ENCODE data around the gene KLRC4.
A peak's percentile ranks its signal among the peaks of the same experiment; 100 is the strongest.
"Not testable (repeated sequence)": the region's sequence is repeated elsewhere in the genome, so short reads cannot be mapped to it uniquely, and the experiment has no call there.

Gene KLRC4

DNA sequence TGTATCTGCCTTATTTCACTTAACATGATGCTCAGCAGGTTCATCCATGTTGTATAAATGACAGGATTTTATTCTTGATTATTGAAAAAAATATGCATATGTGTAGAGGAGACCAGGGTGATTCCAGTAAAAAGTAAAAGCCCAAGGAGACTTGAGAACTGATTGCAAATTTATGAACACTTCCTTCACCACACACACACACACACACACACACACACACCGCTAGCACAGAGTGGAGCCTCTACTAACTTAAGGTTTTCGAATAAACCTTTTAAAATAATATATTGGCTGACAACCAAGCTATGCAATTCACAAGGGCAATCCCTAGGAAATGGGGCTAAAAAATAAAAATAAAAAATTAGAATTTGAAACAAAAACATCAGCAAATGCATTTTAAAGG lies 11.4 kb downstream of the KLRC4 start:
- H3K4me2 ChIP-seq (ENCODE audit: low read length), result peak overlapping the region; percentile 81

DNA sequence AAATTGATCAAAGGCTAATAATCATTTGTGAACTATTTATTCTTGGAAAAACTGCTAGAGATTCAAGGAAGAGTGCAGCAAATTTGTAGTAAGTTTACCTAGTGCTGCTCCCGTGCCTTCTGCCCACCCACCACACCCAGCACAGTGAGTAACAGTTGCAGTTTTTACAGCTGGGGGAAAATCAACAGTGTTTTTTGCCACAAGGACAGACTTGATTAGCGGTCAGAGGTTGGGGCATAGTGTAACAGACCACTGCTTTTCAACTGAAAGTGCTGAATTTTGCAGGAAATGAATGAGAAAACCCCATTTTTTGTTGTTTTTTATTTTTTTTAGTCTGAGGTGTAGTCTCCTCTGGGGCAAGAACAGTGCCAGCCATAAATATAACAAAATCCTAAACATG lies 12.3 kb downstream of the KLRC4 start:
- H3K79me2 ChIP-seq (ENCODE audit: insufficient read depth, low read length), result peaks cover 23% of the 10 kb centered on the region; the same call in 1 of the 2 replicates
- no peaks in the 10 kb centered on the region for H3K9me3 ChIP-seq (ENCODE audit: low read length)
- no peak for TF ChIP-seq EZH2 (IDR thresholded peaks at IDR 0.05; ENCODE audit: borderline replicate concordance, low read length)
- TF ChIP-seq, protein P1, sequence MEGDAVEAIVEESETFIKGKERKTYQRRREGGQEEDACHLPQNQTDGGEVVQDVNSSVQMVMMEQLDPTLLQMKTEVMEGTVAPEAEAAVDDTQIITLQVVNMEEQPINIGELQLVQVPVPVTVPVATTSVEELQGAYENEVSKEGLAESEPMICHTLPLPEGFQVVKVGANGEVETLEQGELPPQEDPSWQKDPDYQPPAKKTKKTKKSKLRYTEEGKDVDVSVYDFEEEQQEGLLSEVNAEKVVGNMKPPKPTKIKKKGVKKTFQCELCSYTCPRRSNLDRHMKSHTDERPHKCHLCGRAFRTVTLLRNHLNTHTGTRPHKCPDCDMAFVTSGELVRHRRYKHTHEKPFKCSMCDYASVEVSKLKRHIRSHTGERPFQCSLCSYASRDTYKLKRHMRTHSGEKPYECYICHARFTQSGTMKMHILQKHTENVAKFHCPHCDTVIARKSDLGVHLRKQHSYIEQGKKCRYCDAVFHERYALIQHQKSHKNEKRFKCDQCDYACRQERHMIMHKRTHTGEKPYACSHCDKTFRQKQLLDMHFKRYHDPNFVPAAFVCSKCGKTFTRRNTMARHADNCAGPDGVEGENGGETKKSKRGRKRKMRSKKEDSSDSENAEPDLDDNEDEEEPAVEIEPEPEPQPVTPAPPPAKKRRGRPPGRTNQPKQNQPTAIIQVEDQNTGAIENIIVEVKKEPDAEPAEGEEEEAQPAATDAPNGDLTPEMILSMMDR (IDR thresholded peaks at IDR 0.05; ENCODE audit: low read length), result no peak
- H3K4me3 ChIP-seq (ENCODE audit: low read depth, low read length, poor library complexity, severe bottlenecking), result peak overlapping the region; percentile 57
- H3K9me2 ChIP-seq (ENCODE audit: low read depth, low read length), result no peaks in the 10 kb centered on the region
- H3K4me2 ChIP-seq (ENCODE audit: low read length), result peak overlapping the region; percentile 81
- peaks cover 43% of the 10 kb centered on the region for H3K36me3 ChIP-seq (ENCODE audit: insufficient read depth, low read length)
- H3K27me3 ChIP-seq (ENCODE audit: insufficient read depth, low read length), result no peaks in the 10 kb centered on the region
- peaks cover 19% of the 10 kb centered on the region for H3F3A ChIP-seq (ENCODE audit: insufficient read depth, low read length)
- peak overlapping the region; percentile 97 for H3K27ac ChIP-seq (ENCODE audit: low read depth, low read length, poor library complexity, severe bottlenecking)
- H3K9ac ChIP-seq (ENCODE audit: low read length), result peak overlapping the region; percentile 75
- no peak overlapping the region for H2AFZ ChIP-seq (ENCODE audit: low read length)
- peaks cover 99% of the 10 kb centered on the region for H3K4me1 ChIP-seq (ENCODE audit: insufficient read depth, low read length, severe bottlenecking)
- H4K20me1 ChIP-seq (ENCODE audit: insufficient read depth, low read length), result no peaks in the 10 kb centered on the region

More for the DNA sequence above, 11.4 kb downstream of the KLRC4 start:
- H3K36me3 ChIP-seq (ENCODE audit: insufficient read depth, low read length), result peaks cover 46% of the 10 kb centered on the region
- H4K20me1 ChIP-seq (ENCODE audit: insufficient read depth, low read length), result no peaks in the 10 kb centered on the region
- H3K9me3 ChIP-seq (ENCODE audit: low read length), result no peaks in the 10 kb centered on the region
- no peak overlapping the region for H2AFZ ChIP-seq (ENCODE audit: low read length)
- H3K79me2 ChIP-seq (ENCODE audit: insufficient read depth, low read length), result peaks cover 31% of the 10 kb centered on the region
- peak overlapping the region; percentile 57 for H3K4me3 ChIP-seq (ENCODE audit: low read depth, low read length, poor library complexity, severe bottlenecking)
- no peaks in the 10 kb centered on the region for H3K9me2 ChIP-seq (ENCODE audit: low read depth, low read length)
- H3K4me1 ChIP-seq (ENCODE audit: insufficient read depth, low read length, severe bottlenecking), result peaks cover 95% of the 10 kb centered on the region
- peaks cover 19% of the 10 kb centered on the region for H3F3A ChIP-seq (ENCODE audit: insufficient read depth, low read length)
- no peaks in the 10 kb centered on the region for H3K27me3 ChIP-seq (ENCODE audit: insufficient read depth, low read length)
- TF ChIP-seq, protein P1 (IDR thresholded peaks at IDR 0.05; ENCODE audit: low read length), result no peak
- TF ChIP-seq EZH2 (IDR thresholded peaks at IDR 0.05; ENCODE audit: borderline replicate concordance, low read length), result no peak
- peak overlapping the region; percentile 75 for H3K9ac ChIP-seq (ENCODE audit: low read length)
- peak overlapping the region; percentile 97 for H3K27ac ChIP-seq (ENCODE audit: low read depth, low read length, poor library complexity, severe bottlenecking)

DNA sequence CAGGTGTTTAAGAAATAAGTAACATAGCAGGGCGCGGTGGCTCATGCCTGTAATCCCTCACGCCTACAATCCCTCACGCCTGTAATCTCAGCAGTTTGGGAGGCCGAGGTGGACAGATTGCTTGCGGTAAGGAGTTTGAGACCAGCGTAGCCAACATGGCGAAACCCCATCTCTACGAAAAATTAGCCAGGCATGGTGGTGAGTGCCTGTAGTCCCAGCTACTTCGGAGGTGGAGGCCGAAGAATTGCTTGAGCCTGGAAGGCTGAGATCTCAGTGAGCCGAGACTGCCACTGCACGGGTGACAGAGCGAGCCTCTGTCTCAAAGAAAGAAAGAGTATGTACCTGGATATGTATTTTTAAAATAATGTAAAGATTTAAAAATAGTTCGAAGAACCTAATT lies 13.4 kb downstream of the KLRC4 start:
- H3K79me2 ChIP-seq (ENCODE audit: insufficient read depth, low read length), result peaks cover 15% of the 10 kb centered on the region; the same call in 1 of the 2 replicates
- H3K9ac ChIP-seq (ENCODE audit: low read length), result peak overlapping the region; percentile 75
- peaks cover 20% of the 10 kb centered on the region for H3F3A ChIP-seq (ENCODE audit: insufficient read depth, low read length)
- H2AFZ ChIP-seq (ENCODE audit: low read length); H3K9me2 ChIP-seq (ENCODE audit: low read depth, low read length); H3K9me3 ChIP-seq (ENCODE audit: low read length); H3K27me3 ChIP-seq (ENCODE audit: insufficient read depth, low read length); H4K20me1 ChIP-seq (ENCODE audit: insufficient read depth, low read length): not testable (repeated sequence)
- peaks cover 31% of the 10 kb centered on the region for H3K36me3 ChIP-seq (ENCODE audit: insufficient read depth, low read length)
- H3K27ac ChIP-seq (ENCODE audit: low read depth, low read length, poor library complexity, severe bottlenecking), result peak overlapping the region; percentile 97
- peaks cover 99% of the 10 kb centered on the region for H3K4me1 ChIP-seq (ENCODE audit: insufficient read depth, low read length, severe bottlenecking)
- peak overlapping the region; percentile 81 for H3K4me2 ChIP-seq (ENCODE audit: low read length)
- peak overlapping the region; percentile 57 for H3K4me3 ChIP-seq (ENCODE audit: low read depth, low read length, poor library complexity, severe bottlenecking)

DNA sequence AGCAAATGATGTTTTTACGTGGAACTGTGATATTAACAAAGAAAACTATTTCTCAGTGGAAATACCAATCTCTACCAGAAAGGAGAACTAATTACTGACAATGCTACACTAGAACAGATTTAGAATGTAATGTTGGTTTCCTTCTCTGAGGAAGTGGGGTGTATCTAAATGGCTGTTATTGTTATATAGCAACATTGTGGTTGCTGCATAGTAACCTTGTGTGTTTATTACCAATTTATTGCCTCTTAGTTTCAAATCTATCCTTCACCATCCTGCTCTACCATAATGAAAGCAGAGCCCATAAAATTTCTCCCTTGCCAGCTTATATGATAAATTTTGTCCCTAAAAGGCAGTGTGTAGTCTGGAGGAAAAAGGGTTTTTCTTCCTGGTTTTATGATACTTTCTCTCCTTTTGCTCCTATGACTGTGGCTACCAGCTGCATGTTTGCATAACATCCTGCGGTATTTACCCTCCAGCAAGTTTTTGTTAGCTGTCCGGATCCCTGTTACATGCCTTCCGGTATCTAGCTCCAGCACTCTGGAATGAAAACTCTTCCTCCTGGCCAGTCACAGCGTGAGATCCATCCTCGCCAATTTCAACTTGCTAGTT lies 14.1 kb downstream of the KLRC4 start:
- Histone ChIP-seq H3K79me2 (ENCODE audit: insufficient read depth, low read length) (peaks cover 9% of the 10 kb centered on the region; the same call in 1 of the 2 replicates), H3K27me3 (ENCODE audit: insufficient read depth, low read length) (no peaks in the 10 kb centered on the region), H3K9ac (ENCODE audit: low read length) (peak overlapping the region; percentile 75), H3K36me3 (ENCODE audit: insufficient read depth, low read length) (peaks cover 25% of the 10 kb centered on the region), H3K4me3 (ENCODE audit: low read depth, low read length, poor library complexity, severe bottlenecking) (peak overlapping the region; percentile 57), H3K27ac (ENCODE audit: low read depth, low read length, poor library complexity, severe bottlenecking) (peak overlapping the region; percentile 97), H3K9me3 (ENCODE audit: low read length) (no peaks in the 10 kb centered on the region), H3K9me2 (ENCODE audit: low read depth, low read length) (no peaks in the 10 kb centered on the region), H3F3A (ENCODE audit: insufficient read depth, low read length) (peaks cover 20% of the 10 kb centered on the region), H3K4me2 (ENCODE audit: low read length) (peak overlapping the region; percentile 81), H3K4me1 (ENCODE audit: insufficient read depth, low read length, severe bottlenecking) (peaks cover 100% of the 10 kb centered on the region), H2AFZ (ENCODE audit: low read length) (no peak overlapping the region), H4K20me1 (ENCODE audit: insufficient read depth, low read length) (no peaks in the 10 kb centered on the region)
- no peak for TF ChIP-seq EZH2 (IDR thresholded peaks at IDR 0.05; ENCODE audit: borderline replicate concordance, low read length)
- TF ChIP-seq, protein P1 (IDR thresholded peaks at IDR 0.05; ENCODE audit: low read length), result no peak

DNA sequence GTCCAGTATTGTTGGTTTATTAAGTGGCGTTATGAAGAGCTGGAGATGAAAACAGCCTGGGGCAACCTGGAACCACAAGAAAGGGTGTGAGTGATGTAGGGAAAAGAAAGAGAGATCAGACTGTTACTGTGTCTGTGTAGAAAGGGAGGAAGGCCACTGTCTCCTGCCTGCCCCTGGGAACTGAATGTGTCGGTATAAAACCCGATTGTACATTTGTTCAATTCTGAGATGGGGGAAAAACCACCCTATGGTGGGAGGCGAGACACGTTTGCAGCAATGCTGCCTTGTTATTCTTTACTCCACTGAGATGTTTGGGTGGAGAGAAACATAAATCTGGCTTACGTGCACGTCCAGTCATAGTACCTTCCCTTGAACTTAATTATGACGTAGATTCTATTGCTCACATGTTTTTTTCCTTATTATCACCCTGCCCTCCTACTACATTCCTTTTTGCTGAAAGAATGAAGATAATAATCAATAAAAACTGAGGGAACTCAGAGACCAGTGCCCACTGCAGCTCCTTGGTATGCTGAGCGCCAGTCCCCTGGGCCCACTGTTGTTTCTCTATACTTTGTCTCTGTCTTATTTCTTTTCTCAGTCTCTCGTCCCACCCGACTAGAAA lies 14.9 kb downstream of the KLRC4 start:
- H2AFZ ChIP-seq (ENCODE audit: low read length); H3K27me3 ChIP-seq (ENCODE audit: insufficient read depth, low read length); H3K9me3 ChIP-seq (ENCODE audit: low read length); H4K20me1 ChIP-seq (ENCODE audit: insufficient read depth, low read length); H3K9me2 ChIP-seq (ENCODE audit: low read depth, low read length): not testable (repeated sequence)
- H3F3A ChIP-seq (ENCODE audit: insufficient read depth, low read length), result peaks cover 20% of the 10 kb centered on the region
- peak overlapping the region; percentile 75 for H3K9ac ChIP-seq (ENCODE audit: low read length)
- H3K79me2 ChIP-seq (ENCODE audit: insufficient read depth, low read length), result peaks cover 16% of the 10 kb centered on the region
- H3K4me2 ChIP-seq (ENCODE audit: low read length), result peak overlapping the region; percentile 81
- H3K36me3 ChIP-seq (ENCODE audit: insufficient read depth, low read length), result peaks cover 16% of the 10 kb centered on the region
- H3K4me1 ChIP-seq (ENCODE audit: insufficient read depth, low read length, severe bottlenecking), result peaks cover 100% of the 10 kb centered on the region
- peak overlapping the region; percentile 12 for H3K4me3 ChIP-seq (ENCODE audit: low read depth, low read length, poor library complexity, severe bottlenecking)
- H3K27ac ChIP-seq (ENCODE audit: low read depth, low read length, poor library complexity, severe bottlenecking), result peak overlapping the region; percentile 97

All from OCI-LY1 (cell line).